GM18498 (cell line): Measurements from ENCODE around the gene TGFB1I1.
"Not testable (repeated sequence)": the region's sequence is repeated elsewhere in the genome, so short reads cannot be mapped to it uniquely, and the experiment has no call there.

Experiments used
- ATAC-seq: cut with Tn5 transposase; IDR thresholded peaks from one replicate; pipeline ENCODE4 v1.9.1; 2021; ENCODE audit warnings: mild to moderate bottlenecking, moderate library complexity; ENCODE audit not compliant: unreplicated experiment

TGFB1I1 gene

GRCh38 chr16:31471875-31472708 lies at the start of gene TGFB1I1:
TSS of gene TGFB1I1 (plus strand) at chr16:31472152. CDS start at chr16:31472189, 37 bp downstream.
- no peak for ATAC-seq

DNA sequence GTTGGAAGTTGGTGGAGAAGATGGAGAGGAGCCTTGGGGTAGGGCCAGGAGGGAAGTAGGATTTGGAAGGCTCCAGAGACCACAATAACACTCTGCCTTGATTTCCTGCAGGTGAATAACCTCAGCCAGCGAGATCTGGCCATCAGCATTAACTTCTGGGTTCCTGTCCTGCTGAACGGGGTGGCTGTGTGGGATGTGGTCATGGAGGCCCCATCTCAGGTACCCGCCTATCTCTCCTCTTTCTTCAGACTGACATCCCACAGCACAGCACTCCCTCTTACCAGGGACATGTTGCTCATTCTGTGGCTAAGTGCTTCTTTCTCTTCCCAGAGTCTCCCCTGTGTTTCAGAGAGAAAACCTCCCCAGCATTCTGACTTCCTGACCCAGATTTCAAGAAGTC lies 48.7 kb upstream of the TGFB1I1 start:
- ATAC-seq: no peak

GRCh38 chr16:31423801-31424200 lies 48.2 kb upstream of the TGFB1I1 start:
- no peak for ATAC-seq

- no peak for ATAC-seq
Measured at GRCh38 chr16:31427441-31428278, 44.3 kb upstream of the TGFB1I1 start.

DNA sequence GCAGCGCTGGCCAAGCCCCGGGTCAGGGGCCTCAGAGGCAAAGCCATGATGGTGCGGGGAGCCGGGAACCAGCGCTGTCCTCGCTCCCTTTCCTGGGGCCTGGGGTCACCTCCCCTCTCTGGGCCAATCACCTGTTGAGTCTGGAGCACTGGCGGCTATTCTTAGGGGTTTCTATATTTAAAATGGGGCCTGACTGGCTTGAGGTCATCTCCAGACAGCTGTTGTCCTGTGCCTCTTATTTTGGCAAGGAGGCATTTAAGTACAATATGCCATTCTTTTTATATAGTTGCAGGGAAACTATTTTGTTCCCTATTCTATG lies 43.7 kb upstream of the TGFB1I1 start, which contains the start of gene COX6A2:
TSS of gene COX6A2 (minus strand) at position 82 of the 319 bp plus-strand sequence. CDS start at position 47, 35 bp downstream.
- ATAC-seq: no peak

- ATAC-seq: no peak
Measured at GRCh38 chr16:31428638-31429247, 43.2 kb upstream of the TGFB1I1 start.

DNA sequence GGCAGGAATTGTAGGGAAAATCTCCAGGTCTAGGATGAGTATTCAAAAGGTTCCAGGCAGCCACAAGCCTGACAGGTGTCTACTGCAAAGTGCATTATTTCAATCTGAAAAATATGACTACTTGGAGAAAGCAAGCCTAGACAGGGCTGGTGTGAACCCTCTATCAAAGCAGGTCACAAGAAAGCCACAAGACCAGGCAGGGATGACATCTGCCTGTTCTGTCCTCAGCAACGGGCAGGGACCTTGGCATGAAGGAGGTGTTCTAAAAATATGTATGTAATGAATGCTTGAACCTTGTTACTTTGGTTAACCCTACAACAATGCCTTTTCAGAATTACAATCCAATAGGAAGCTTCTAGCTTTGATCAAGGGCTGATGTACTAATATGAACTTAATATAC lies 42.6 kb upstream of the TGFB1I1 start:
- no peak for ATAC-seq

GRCh38 chr16:31429796-31430195 lies 42.2 kb upstream of the TGFB1I1 start:
- no peak for ATAC-seq

- no peak for ATAC-seq
Measured at GRCh38 chr16:31430380-31431052, 41.4 kb upstream of the TGFB1I1 start.

- no peak for ATAC-seq
Measured at GRCh38 chr16:31435341-31436220, 36.4 kb upstream of the TGFB1I1 start.

DNA sequence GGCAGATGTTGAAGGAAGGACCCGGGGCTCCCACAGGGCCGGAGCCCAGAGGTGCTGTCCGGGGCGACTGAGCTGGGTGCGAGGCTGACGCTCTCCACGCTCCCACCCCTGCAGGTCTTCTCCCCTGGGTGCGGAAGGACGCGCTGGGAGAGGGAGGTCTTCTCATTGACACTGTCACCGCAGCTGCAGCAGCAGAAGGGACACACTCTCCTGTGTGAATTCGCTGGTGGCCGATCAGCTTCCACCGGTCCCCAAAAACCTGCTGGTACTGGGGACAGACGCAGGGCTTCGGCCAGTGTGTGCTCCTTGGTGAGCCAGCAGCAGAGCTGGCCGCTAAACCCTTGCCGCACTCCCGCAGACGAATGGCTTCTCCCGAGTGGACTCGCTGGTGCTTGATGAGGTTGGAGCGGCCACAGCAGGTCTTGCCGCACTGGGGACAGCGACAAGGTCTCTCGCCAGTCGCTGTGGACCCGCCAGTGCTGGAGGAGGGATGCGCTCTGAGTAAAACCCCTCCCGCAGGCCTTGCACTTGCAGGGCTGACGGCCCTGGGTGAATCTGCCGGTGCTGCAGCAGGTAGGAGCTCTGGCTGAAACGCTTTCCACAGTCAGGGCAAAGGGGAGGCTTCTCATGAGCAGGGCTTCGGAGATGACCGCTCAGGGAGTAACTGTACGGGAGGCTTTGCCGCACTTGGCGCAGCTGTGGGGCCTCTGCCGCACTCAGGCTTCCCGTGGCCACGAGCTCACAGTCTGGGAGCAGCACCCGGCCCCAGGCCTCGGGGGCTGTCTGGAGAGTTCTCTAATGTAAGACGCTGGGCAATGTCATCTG lies 35.5 kb upstream of the TGFB1I1 start:
- ATAC-seq: no peak

DNA sequence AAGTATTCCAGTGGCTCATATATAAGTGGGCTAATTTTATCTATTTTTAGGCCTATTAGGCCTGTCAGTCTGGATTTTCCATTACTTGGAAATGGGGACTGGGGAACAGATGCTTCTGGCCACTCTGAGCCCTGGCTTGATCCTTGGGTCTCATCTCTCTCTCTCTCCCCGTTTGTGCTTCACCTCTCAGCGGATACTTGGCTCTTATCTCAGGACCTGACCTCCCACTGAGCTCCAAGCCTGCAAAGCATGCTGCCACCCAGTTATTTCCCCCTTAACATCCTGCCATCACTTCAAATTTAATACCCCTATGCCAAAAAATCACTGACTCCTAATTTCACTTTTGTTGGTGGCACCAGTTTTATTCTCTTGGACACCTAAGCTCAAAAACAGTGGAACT lies 33.5 kb upstream of the TGFB1I1 start:
- ATAC-seq: no peak

DNA sequence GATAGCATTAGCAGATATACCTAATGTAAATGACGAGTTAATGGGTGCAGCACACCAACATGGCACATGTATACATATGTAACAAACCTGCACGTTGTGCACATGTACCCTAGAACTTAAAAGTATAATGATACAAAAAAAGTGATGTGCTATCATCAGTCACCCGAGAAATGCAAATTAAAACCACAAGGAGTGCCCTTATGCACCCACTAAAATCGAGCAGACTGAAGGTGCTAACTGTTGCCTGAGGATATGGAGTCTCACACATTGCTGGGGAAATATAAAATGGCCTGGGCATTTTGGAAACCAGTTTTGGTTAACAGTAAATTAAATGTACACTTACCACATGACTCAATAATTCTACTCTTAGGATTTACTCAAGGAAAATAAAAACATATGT lies 32.9 kb upstream of the TGFB1I1 start:
- peak; percentile 54 for ATAC-seq

- ATAC-seq: no peak
Measured at GRCh38 chr16:31439519-31439918, 32.4 kb upstream of the TGFB1I1 start.

DNA sequence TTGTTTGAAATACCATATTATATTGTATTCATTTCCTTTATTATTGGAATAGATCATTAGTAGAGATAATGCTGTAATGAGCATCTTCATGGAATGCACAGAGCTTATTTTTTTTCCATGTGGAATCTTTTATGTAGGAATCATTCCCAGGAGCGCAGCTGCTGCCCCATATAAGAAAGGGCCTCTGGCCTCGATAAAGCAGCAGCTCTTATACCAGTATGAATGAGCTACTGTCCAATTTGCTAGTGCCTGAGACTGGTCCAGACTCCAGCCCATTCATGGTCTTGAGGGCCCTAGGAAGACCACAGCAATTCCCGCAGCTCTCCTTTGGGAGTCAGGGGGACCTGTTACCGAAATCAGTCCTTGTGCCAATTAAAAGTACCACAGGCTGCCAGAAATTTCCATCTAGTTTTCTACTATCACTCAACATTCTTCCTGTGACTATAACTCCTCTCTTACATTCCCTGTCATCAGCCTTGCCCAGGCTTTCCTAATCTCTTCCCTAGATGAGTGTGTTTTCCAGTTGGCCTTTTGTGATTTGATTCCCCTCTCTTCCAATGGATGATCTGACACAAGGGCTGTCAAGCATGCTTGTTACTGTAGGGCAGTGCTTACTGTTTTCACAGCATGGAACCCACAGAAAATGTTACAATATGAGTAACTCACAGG lies 31.3 kb upstream of the TGFB1I1 start:
- ATAC-seq: no peak

DNA sequence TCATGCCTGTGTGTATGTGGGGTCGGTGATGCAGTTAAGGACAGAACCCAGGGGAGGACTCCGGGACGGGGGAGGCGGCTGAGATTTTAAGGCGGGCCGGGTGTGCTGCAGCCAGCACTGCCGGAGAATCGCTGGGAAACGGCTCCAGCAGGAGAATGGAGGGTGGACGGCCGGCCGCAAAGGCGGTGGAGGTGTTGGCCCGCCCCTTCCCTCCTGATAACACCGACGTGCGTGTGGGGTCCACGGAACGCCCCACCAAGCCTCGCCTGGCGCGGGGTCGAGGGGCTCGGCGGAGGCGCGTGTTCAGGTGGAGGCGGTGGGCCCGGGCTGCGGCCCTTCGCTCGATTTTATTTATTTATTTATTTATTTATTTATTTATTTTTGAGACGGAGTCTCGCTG lies 30.0 kb upstream of the TGFB1I1 start:
- no peak for ATAC-seq

DNA sequence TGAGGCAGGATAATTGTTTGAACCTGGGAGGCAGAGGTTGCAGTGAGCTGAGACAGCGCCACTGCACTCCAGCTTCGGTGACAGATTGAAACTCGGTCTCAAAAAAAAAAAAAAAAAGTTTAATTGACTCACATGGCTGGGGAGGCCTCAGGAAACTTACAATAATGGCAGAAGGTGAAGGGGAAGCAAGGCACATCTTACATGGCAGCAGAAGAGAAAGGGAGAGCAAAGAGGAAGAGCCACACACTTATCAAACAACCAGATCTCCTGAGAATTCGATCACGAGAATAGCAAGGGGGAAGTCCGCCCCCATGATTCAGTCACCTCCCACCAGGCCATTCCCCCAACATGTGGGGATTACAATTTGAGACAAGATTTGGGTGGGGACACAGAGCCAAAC lies 26.0 kb upstream of the TGFB1I1 start:
- ATAC-seq: not testable (repeated sequence)

- no peak for ATAC-seq
Measured at GRCh38 chr16:31451201-31451600, 20.8 kb upstream of the TGFB1I1 start.
